Osteoblast (primary cell): Measurements from ENCODE around the gene LYRM9. TPM values are rescaled to one million over a fixed set of nuclear protein-coding genes. Genes with fewer than 3 reads are reported as not detected.

ENCODE experiments used
- DNase-seq: peaks from one replicate; pipeline ENCODE4 v3.0.0; 2011; ENCODE audit warnings: low spot score, mixed read lengths; ENCODE audit not compliant: insufficient read length; ENCODE audit errors: missing footprints
- H2AFZ ChIP-seq: 2 replicates; pipeline ENCODE4 v1.6.0; 2011; ENCODE audit warnings: mild to moderate bottlenecking, low read length
- H3K27ac ChIP-seq: 2 replicates; pipeline ENCODE4 v1.5.1; 2011; ENCODE audit warnings: mild to moderate bottlenecking, low read depth, low read length, moderate library complexity
- H3K27me3 ChIP-seq: 2 replicates; pipeline ENCODE4 v1.6.0; 2012; ENCODE audit warnings: mild to moderate bottlenecking, control low read depth, inconsistent platforms, low read length, moderate library complexity; ENCODE audit not compliant: insufficient read depth
- H3K36me3 ChIP-seq: 2 replicates; pipeline ENCODE4 v1.5.1; 2011; ENCODE audit warnings: mild to moderate bottlenecking, low read length, control low read depth, moderate library complexity; ENCODE audit not compliant: insufficient read depth
- H3K4me1 ChIP-seq: 2 replicates; pipeline ENCODE4 v1.5.1; 2011; ENCODE audit warnings: mild to moderate bottlenecking, low read length, control low read depth, moderate library complexity; ENCODE audit not compliant: insufficient read depth
- H3K4me2 ChIP-seq: 2 replicates; pipeline ENCODE4 v1.6.0; 2011; ENCODE audit warnings: mild to moderate bottlenecking, low read length; ENCODE audit not compliant: insufficient read depth
- H3K4me3 ChIP-seq: fragments of 200-600 bp; sonication (generic); 3 replicates; pipeline ENCODE4 v1.5.1; 2012; ENCODE audit warnings: mild to moderate bottlenecking, low read length, inconsistent platforms; ENCODE audit not compliant: insufficient read depth
- H3K79me2 ChIP-seq: 2 replicates; pipeline ENCODE4 v1.6.0; 2012; ENCODE audit warnings: mild to moderate bottlenecking, low read length, control low read depth, inconsistent platforms; ENCODE audit not compliant: insufficient read depth
- H3K9me3 ChIP-seq: 2 replicates; pipeline ENCODE4 v1.5.1; 2011; ENCODE audit warnings: low read depth, low read length, control low read depth
- H4K20me1 ChIP-seq: 2 replicates; pipeline ENCODE4 v1.6.0; 2012; ENCODE audit warnings: mild to moderate bottlenecking, low read length, control low read depth; ENCODE audit not compliant: insufficient read depth
- CTCF ChIP-seq: IDR thresholded peaks from 2 replicates; pipeline ENCODE4 v1.5.1; 2011; ENCODE audit warnings: mild to moderate bottlenecking, low read depth, low read length, moderate library complexity; ENCODE audit errors: extremely low read depth
- total RNA-seq: library from RNA; depleted of rRNA; stranded (reverse); fragments of >200 nt; gene quantifications from 2 replicates; pipeline ENCODE4 v1.2.3, GENCODE V29; 2012

LYRM9 gene
- total RNA-seq, 1 donor = 18.1 TPM

DNA sequence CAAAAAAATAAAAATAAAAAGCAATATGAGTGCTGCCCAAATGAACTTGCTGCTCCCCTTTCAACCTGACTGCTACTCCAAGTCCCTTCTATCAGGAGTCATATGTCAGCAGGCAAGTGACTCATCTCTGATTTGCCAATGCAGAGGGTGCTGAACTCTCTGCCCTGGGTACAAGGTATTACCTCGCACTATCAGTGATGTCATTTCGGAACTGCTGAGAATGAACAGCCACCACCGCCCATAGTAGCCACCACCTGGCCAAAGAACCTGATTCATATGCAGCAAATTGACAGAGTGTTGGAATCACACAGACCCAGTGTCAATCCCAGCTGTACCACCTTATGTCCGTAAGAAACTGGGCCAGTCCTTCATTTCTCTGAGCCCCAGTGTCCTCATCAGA is 31.2 kb downstream of the LYRM9 start:
- no peaks in the 10 kb centered on the region for H4K20me1 ChIP-seq
- TF ChIP-seq CTCF = no peak
- no peaks in the 10 kb centered on the region for H3K36me3 ChIP-seq
- H3K27me3 ChIP-seq = no peaks in the 10 kb centered on the region
- DNase-seq = no peak
- H2AFZ ChIP-seq = no peak overlapping the region
- no peak overlapping the region for H3K27ac ChIP-seq
- no peak overlapping the region for H3K4me3 ChIP-seq
- no peak overlapping the region for H3K4me2 ChIP-seq
- no peaks in the 10 kb centered on the region for H3K4me1 ChIP-seq
- no peaks in the 10 kb centered on the region for H3K79me2 ChIP-seq
- no peaks in the 10 kb centered on the region for H3K9me3 ChIP-seq

DNA sequence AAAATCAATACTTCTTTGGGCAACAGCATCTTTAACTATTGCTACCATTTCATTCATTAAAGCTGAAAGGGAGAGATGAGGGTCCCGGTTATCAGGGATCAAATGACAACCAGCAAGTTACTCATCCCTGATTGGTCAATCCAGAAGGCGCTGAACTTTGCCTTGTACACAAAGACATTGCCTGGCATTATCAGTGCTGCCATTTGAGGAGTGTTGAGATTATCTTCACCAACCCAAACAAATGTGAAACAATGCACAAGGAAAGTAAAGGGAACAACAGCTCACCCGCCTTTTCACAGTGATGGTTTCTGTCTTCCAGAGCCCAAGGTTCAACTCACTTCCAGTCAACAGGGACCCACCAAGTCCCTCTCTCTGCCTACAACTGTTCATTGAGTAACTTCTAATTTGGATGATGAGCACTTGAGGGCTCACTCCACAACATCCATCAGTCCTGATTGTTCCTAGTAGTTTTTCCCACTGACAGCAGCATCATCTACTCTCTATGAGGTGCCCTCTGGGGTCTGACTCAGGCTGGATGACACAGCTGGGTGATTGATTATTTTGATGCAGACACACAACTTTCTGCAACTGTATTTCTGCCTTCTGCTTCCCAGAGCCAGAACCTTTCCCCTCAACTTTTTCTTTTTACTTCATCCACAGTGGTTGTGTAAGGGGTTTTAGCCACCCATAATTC is 32.0 kb downstream of the LYRM9 start:
- Histone ChIP-seq H3K4me2 (no peak overlapping the region), H3K9me3 (no peaks in the 10 kb centered on the region), H3K27me3 (no peaks in the 10 kb centered on the region), H3K4me1 (no peaks in the 10 kb centered on the region), H2AFZ (no peak overlapping the region), H3K27ac (no peak overlapping the region), H3K4me3 (no peak overlapping the region), H3K36me3 (no peaks in the 10 kb centered on the region), H3K79me2 (no peaks in the 10 kb centered on the region), H4K20me1 (no peaks in the 10 kb centered on the region)
- DNase-seq = no peak
- TF ChIP-seq CTCF = no peak

- no peaks in the 10 kb centered on the region for H3K4me1 ChIP-seq
- H3K9me3 ChIP-seq = no peaks in the 10 kb centered on the region
- H3K27ac ChIP-seq = no peak overlapping the region
- no peaks in the 10 kb centered on the region for H3K27me3 ChIP-seq
- no peak for TF ChIP-seq CTCF
- H4K20me1 ChIP-seq = no peaks in the 10 kb centered on the region
- no peak overlapping the region for H3K4me2 ChIP-seq
- no peak for DNase-seq
- no peaks in the 10 kb centered on the region for H3K79me2 ChIP-seq
- H3K36me3 ChIP-seq = no peaks in the 10 kb centered on the region
- no peak overlapping the region for H2AFZ ChIP-seq
- H3K4me3 ChIP-seq = no peak overlapping the region
These were observed 34.4 kb downstream of the LYRM9 start for GRCh38 chr17:27858621-27859305.

GRCh38 chr17:27856676-27857432 is 36.3 kb downstream of the LYRM9 start:
- Histone ChIP-seq H3K4me2 (no peak overlapping the region), H3K79me2 (no peaks in the 10 kb centered on the region), H3K4me3 (no peak overlapping the region), H3K27me3 (no peaks in the 10 kb centered on the region), H3K36me3 (no peaks in the 10 kb centered on the region), H3K9me3 (no peaks in the 10 kb centered on the region), H4K20me1 (no peaks in the 10 kb centered on the region), H3K4me1 (no peaks in the 10 kb centered on the region), H2AFZ (no peak overlapping the region), H3K27ac (no peak overlapping the region)
- TF ChIP-seq CTCF = no peak
- no peak for DNase-seq
